Heart left ventricle (tissue), 13 donors: ENCODE data around the gene KLHDC7B.

Source experiments
- POLR2A ChIP-seq, 2 donors: fragments of 450-650 bp; IDR thresholded peaks; one replicate each; pipeline ENCODE4 v1.6.1; 2017; ENCODE audit warnings: antibody characterized with exemption in 2 of 2, mild to moderate bottlenecking in 2 of 2, moderate library complexity in 2 of 2
- TF ChIP-seq, protein P1 (sequence below), 12 donors: fragments of 200-600 bp; sonication (generic) in 4 of 12; IDR thresholded peaks; one replicate each; pipeline versions ENCODE4 v1.5.0 to v1.8.0; 2018 to 2022; ENCODE audit warnings: antibody characterized with exemption in 12 of 12, mild to moderate bottlenecking in 5 of 12
- donor health status: ischemic (EF 13 %, LVEDD 7.1; RV severe dilation, severe dysfunction).
- donor health status: DM: no; HTN: yes; CAD: no.
- donor health status: DM: no; HTN: no; CAD: no.
- donor health status: ischemic (EF 25% LVEDD 6.9; RV normal size, moderate dysfunction).
- donor health status: ischemic (EF 25% LVEDD 5.7; RV mildly dilated, moderate dysfunction).
- donor health status: ischemic (EF 35%, LVEDD 5.7; RV mildly dilated, moderate dysfunction).
- donor health status: nonischemic (EF 11% LVEDD 7.7; RV severe dilation, severe dysfunction).
- donor health status: DM: yes; HTN: yes; CAD: no.
- donor health status: PGD.
- donor health status: ischemic (EF 29% LVEDD 5.4; RV normal size, mild dysfunction).
- donor health status: nonischemic (EF 23%, LVEDD 6.1; RV moderate dilation, normal function).

- TF ChIP-seq, protein P1, sequence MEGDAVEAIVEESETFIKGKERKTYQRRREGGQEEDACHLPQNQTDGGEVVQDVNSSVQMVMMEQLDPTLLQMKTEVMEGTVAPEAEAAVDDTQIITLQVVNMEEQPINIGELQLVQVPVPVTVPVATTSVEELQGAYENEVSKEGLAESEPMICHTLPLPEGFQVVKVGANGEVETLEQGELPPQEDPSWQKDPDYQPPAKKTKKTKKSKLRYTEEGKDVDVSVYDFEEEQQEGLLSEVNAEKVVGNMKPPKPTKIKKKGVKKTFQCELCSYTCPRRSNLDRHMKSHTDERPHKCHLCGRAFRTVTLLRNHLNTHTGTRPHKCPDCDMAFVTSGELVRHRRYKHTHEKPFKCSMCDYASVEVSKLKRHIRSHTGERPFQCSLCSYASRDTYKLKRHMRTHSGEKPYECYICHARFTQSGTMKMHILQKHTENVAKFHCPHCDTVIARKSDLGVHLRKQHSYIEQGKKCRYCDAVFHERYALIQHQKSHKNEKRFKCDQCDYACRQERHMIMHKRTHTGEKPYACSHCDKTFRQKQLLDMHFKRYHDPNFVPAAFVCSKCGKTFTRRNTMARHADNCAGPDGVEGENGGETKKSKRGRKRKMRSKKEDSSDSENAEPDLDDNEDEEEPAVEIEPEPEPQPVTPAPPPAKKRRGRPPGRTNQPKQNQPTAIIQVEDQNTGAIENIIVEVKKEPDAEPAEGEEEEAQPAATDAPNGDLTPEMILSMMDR (IDR thresholded peaks at IDR 0.05), result no peak
- no peak for TF ChIP-seq POLR2A (IDR thresholded peaks at IDR 0.05)
Observed at GRCh38 chr22:50521710-50522109, 24.0 kb upstream of the KLHDC7B start.
